HEK293T (cell line): Measurements from ENCODE around the gene TET3.

Experiments used
- BHLHE40 ChIP-seq: fragments of 450-650 bp; IDR thresholded peaks from 2 replicates; pipeline ENCODE4 v1.6.1; 2016; ENCODE audit warnings: mild to moderate bottlenecking, moderate library complexity, borderline replicate concordance
- FOXA1 ChIP-seq: fragments of 450-650 bp; IDR thresholded peaks from 2 replicates; pipeline ENCODE4 v1.6.1; 2016; ENCODE audit warnings: mild to moderate bottlenecking
- HDGF ChIP-seq: fragments of 450-650 bp; IDR thresholded peaks from 2 replicates; pipeline ENCODE4 v1.6.1; 2017; ENCODE audit warnings: antibody characterized with exemption, borderline replicate concordance
- TF ChIP-seq, protein P1 (sequence below): fragments of 450-650 bp; IDR thresholded peaks from 2 replicates; pipeline ENCODE4 v1.6.1; 2016

DNA sequence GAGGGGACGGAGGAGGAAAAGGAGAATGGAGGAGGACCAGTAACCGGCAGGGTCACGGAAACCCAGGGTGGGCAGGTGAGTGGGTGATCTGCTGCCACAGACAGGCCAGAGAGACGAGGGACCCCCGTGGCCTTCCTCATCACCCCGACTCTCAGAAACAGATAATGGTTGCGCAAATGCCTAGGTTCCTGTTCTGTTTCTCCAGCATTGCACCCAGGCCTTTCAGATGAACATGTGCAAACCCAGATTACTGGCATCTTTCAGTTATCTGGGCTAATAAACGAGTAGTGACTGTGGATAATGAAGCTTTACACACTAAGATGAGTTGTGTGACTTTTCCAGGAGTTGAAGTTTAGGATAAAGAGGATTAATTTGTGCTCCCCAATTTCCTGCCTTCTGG lies 46.5 kb downstream of the TET3 start:
- TF ChIP-seq BHLHE40 = no peak
- TF ChIP-seq FOXA1 = no peak
- TF ChIP-seq HDGF = no peak
- TF ChIP-seq, protein P1, sequence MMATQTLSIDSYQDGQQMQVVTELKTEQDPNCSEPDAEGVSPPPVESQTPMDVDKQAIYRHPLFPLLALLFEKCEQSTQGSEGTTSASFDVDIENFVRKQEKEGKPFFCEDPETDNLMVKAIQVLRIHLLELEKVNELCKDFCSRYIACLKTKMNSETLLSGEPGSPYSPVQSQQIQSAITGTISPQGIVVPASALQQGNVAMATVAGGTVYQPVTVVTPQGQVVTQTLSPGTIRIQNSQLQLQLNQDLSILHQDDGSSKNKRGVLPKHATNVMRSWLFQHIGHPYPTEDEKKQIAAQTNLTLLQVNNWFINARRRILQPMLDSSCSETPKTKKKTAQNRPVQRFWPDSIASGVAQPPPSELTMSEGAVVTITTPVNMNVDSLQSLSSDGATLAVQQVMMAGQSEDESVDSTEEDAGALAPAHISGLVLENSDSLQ = no peak
